ENCODE measurements around the gene VANGL1.
"Not testable (repeated sequence)": the region's sequence is repeated elsewhere in the genome, so short reads cannot be mapped to it uniquely, and the experiment has no call there.

DNA sequence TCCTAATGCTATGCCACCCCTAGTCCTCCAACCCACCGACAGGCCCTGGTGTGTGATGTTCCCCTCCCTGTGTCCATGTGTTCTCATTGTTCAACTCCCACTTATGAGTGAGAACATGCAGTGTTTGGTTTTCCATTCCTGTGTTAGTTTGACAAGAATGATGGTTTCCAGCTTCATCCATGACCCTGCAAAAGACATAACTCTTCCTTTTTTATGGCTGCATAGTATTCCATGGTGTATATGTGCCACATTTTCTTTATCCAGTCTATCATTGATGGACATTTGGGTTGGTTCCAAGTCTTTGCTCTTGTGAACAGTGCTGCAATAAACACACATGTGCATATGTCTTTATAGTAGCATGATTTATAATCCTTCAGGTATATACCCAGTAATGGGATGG lies 8.2 kb upstream of the VANGL1 start:
- TF ChIP-seq POLR2A, CTCF (IDR thresholded peaks at IDR 0.05): not testable (repeated sequence)

Data from lower leg skin (tissue), 3 donors.